GM21529 (cell line): ENCODE results near the gene CIB2.
A peak's percentile ranks its signal among the peaks of the same experiment; 100 is the strongest.

Source experiments
- ATAC-seq: cut with Tn5 transposase; IDR thresholded peaks from one replicate; pipeline ENCODE4 v1.9.1; 2021; ENCODE audit not compliant: unreplicated experiment

CIB2 gene

GRCh38 chr15:78087951-78088772 lies 43.1 kb downstream of the CIB2 start:
- ATAC-seq: peak; percentile 70

DNA sequence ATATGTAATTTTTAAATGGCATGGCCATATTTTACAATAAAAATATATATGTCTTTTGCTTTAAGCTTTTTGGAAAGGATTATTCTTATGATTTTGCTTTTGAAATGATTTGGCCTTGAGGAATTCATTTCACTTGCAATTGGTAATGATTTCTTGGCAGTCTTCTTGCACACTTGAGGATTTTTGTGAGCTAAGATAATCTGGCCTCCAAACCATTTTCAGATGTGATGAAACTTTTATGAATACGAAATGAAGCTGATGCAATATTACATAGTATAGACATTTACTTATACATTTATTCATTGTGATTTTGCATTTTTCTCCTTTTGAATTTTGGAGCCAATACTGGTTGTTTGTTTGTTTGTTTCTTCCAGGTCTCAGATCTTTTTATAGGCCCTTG lies 45.3 kb downstream of the CIB2 start:
- ATAC-seq: no peak

- ATAC-seq: no peak
These were observed 46.8 kb downstream of the CIB2 start for GRCh38 chr15:78084449-78084750.

DNA sequence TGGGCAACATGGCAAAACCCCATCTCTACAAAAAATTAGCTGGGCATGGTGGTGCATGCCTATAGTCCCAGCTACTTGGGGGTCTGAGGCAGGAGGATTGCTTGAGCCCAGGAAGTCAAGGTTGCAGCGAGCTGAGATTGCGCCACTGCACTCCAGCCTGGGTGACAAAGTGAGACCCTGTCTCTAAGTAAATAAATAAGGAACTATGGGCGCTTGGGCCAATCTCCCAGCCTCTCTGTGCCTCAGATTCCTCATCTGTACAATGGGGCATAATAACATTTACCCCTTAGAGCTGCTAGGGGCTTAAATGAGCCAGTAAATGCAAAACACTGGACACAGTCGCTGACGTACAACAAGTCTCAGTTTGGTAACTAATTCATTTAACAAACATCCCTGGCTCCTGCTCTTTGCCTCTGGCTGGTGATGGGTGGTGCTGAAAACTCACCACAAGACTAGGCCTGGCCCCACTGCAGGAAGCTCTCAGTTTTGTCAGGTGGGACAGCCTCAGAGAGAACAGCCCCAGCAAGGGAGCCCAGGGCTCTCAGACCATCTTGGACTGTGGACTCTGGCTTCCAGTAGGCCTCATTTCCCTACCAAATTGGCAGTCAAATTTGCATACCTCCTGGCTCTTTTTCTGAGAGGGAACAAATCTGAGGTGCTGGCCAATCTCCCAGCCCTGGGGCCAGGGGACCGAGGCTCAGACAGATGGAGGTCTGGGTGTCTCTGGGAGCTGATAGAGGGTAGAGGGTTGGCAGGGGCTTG lies 47.4 kb downstream of the CIB2 start:
- peak; percentile 50 for ATAC-seq

GRCh38 chr15:78083186-78083585 lies 48.1 kb downstream of the CIB2 start:
- ATAC-seq: no peak

DNA sequence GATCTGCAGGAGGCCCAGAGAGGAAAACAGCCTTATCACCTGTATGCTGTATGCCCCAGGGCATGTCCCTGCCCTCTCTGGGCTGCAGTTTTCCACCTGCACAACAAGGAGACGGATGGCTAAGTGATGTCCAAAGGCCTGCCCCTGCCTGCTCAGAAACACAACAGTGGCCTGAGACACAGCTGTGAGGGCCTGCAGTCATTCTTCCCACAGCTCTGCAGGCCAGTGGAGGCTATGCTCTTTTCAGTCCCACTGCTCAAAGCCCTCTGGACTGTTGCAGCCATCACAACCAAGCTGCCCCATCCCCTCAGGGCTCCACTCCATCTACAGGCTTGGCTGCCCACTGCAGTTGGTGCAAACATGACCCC lies 48.5 kb downstream of the CIB2 start:
- ATAC-seq: no peak

DNA sequence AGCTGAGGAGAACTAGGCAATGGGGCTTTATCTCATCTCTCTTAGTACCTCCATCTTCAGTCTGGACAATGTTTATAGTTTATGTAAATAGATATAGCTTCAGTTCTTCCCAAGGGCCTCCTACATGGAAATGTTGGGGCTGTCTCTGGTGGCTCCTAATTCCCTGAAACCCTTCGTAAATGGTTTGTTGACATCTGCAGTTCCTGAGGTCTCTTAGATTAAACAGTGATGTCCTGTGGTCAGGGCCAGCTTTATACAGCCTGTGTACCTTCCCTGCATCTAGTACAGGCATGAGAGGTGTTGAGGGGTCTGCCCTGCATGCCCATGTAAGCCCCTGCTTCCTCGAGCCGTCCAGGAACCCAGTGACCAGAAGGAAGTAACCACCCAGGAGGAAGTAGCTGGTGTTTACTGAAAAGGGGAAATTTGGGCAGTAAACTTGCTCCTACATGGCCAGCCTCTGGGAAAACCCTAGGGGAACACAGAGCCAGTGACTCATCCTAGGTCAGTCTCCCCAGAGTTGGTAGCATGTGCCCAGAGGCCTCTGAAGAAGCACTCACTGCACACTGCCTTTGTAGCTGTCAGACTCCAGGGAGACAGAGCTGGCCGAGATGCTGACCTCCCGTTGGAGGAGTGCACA lies 49.0 kb downstream of the CIB2 start:
- no peak for ATAC-seq

GRCh38 chr15:78080088-78080460 lies 51.2 kb downstream of the CIB2 start:
- no peak for ATAC-seq

DNA sequence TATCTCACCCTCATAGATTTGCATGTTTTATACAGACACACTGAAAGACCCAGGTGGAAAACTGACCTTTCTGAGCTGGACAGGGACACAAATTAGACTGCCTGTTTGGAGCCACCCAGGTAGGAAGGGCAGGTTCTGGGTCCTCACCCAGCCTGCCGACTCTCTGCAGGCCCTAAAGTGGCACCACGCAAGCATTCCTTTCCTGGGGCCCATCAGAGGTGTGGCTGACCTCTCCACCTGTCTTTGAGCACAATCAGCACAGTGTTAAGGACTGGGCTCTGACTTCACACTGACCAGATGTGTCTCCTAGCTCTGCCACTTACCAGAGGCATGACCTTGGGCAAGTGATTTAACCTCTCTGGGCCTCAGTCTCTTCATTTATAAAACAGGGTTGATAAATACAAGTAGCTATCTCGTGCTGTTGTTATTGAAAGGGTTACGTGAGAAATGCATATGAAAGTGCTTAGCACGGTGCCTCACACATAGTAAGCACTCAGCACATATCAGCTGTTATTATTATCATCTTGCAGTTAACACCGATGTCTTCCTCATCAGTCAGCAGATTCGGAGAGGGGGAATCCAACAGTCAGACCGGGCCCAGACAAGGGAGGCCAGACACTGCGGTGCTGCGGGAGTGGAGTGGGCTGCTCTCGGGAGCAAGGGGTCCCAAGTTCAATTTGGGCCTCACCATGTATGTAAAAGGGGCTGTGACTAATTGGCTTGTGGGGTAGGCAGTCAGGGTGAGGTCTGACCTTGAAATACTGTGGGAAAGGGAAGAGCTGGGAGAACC lies 51.8 kb downstream of the CIB2 start:
- ATAC-seq: no peak

DNA sequence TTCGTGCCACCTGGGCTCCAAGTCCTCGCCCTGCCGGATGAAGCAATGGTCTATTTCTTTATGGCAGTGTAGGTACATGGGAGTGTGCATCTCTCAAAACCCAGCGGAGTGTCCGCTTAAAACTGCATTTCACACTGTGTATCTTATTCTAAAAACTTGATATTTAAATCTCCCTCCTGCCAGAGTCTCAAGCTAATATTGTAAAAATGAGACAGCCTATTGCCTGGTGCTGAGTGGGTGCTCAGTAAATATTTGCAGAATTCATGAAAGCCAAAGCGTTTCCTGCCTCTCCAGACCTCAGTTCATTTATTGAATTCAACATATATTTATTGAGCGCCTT lies 53.4 kb downstream of the CIB2 start:
- peak; percentile 3 for ATAC-seq

- ATAC-seq: peak; percentile 71
These were observed 54.0 kb downstream of the CIB2 start, which contains the start of gene TBC1D2B for GRCh38 chr15:78077053-78077870. TBC1D2B (minus strand) TSS chr15:78077711; CDS start chr15:78077652, 59 bp downstream.

GRCh38 chr15:78076231-78077052 lies 54.8 kb downstream of the CIB2 start:
- peak; percentile 4 for ATAC-seq

DNA sequence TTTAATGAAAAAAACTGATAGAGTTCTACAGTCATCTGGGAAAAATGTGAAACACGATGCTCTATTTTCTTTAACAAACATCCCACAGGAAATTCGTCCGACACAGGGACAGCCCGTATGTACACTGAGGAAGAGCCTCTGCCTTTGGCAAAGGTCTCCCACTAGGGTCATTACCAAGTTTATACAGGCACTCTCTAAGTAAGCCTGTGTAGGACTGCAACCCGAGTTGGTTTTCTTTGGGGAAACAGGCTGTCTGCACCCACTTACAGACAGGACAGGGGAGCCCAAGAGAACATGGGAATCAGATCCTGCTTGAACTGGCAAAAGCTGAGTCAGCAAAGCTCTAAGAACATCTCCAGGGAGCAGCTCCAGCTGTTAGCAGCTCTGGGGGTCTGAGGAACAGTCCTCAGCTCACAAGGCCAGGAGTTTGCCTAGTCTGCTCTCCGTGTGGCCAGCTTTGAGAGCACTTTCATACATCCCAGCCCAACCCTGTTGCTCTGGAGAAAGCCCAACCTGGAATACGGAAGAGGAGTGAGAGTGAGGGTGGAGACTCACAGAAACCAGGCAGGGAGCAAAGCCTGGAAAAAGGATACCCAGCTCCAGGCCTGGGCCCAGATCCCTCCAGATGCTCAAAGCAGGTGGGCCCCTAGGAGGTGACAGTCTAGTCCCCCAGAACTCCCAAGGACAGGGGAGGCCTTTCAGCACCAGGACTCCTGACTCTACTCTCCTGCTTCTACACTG lies 55.6 kb downstream of the CIB2 start:
- ATAC-seq: no peak

DNA sequence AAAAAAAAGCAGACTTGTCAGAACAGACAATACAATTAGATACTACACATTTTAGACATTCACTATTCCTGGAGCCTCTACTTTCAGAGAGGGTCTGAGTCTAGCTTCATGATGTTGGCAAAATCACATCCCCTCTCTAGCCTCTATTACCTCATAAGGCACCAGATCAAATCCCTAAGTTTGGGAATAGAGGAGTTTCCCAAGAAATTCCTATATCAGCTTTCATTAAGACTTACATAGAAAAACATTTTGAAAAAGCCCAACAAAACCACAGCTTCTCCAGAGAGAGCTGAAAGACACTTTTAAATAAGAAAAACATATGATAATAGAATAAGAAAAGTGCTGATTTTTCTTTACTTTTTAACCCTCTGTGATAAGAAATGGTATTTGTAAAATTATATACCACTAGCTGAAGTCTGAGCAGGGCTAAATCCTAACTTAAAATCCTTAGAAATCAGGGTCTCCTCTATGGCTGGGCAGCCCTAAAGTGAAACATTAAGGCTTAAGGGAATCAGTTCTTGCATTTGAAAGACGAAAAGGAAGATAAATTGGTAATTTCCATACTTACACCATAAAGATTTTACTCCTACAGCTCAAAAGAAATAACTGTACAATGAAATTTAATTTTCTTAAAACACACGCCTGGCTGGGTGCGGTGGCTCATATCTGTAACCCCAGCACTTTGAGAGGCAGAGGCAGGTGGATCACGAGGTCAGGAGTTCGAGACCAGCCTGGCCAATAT lies 58.0 kb downstream of the CIB2 start:
- no peak for ATAC-seq

DNA sequence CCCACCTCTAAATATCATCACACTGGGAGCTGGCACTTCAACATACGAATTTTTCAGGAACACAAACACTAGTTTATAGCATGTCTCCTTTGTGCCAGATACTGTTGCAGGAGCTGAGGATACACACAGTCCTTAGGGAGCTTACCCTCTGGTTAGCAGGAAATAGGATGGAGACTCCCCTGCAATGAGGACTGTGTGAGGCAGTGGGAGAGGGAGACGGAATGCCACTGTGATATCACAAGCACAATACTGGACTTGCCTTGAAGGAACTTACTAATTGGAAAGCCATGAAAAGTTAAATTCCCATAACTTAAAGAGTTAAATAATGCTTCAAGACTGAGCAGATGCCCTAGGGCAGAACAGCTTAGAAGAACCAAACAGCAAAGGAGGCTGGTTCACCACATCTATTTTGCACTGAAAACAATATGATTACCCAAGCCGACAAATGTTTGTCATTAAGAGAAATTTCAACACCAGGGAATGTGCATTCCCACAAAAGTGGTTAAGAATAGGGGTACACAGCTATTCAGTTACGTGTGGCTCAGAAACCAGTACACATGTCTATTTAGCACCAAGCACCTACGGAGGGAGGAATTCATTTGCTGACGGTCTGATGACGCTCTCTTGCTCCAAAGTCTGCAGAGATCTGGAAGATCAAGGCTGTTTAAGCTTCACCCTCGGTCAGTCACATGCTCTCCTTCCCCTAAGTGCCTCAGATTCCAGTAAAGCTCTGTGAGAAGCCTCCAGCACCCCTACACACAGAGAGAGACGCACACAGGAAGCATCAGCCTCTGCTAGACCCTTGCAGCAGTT lies 59.0 kb downstream of the CIB2 start:
- ATAC-seq: no peak

- no peak for ATAC-seq
These were observed 59.9 kb downstream of the CIB2 start for GRCh38 chr15:78071383-78071782.

DNA sequence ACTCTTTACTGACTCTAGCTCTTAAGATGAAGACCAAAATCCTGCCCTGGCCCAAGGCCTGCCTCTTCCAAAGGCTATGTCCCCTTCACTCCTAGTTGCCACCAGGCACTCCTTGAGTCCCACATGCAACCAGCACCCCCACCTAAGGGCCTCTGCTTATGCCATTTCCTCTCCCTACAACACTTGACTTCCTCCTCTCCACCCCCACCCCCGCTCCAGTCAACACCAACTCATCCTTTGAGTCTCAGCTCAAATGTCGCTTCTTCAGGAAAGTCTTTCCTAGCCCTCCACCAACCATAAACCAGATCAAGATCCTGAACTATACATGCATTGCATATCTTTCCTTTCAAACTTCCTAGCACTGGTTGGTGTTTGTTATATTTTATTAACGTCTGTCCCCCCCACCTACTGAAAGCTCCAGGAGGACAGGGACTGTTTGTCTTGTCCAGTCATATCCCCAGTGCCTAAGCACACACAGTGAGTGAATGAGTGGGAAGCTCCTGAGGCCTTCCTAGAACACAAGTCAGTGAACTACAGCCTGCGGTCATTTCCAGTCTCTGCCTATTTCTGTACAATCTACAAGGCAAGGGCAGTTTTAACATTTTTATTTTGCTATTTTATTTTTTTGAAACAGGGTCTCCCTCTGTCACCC lies 61.1 kb downstream of the CIB2 start:
- no peak for ATAC-seq
